Suprapubic skin (tissue), 4 donors: Measurements from ENCODE around the gene FIGN. TPM values are rescaled to one million over a fixed set of nuclear protein-coding genes. Genes with fewer than 3 reads are reported as not detected.

ENCODE experiments used
- DNase-seq, 2 donors: peaks; one replicate each; pipeline ENCODE4 v3.0.0-alpha.2; 2019; ENCODE audit warnings: low spot score in 2 of 2
- H3K27ac ChIP-seq: fragments of 200-600 bp; sonication (generic); one replicate; pipeline ENCODE4 v1.5.1; 2019
- H3K27me3 ChIP-seq: fragments of 200-600 bp; sonication (generic); one replicate; pipeline ENCODE4 v1.5.1; 2019
- H3K36me3 ChIP-seq: fragments of 200-600 bp; sonication (generic); one replicate; pipeline ENCODE4 v1.5.1; 2019
- H3K4me1 ChIP-seq: fragments of 200-600 bp; sonication (generic); one replicate; pipeline ENCODE4 v1.5.1; 2019
- H3K4me3 ChIP-seq: fragments of 200-600 bp; sonication (generic); one replicate; pipeline ENCODE4 v1.5.1; 2019; ENCODE audit warnings: mild to moderate bottlenecking
- H3K9me3 ChIP-seq: fragments of 200-600 bp; sonication (generic); one replicate; pipeline ENCODE4 v1.5.1; 2019
- EP300 ChIP-seq: sonication (generic); formaldehyde crosslinking; IDR thresholded peaks from one replicate; pipeline ENCODE4 v1.6.1; 2017; ENCODE audit warnings: antibody characterized with exemption
- POLR2A ChIP-seq, 2 donors: fragments of 450-650 bp; IDR thresholded peaks; one replicate each; pipeline ENCODE4 v1.6.1; 2017; ENCODE audit warnings: antibody characterized with exemption in 2 of 2, mild to moderate bottlenecking in 2 of 2, moderate library complexity in 2 of 2
- POLR2AphosphoS5 ChIP-seq, 3 donors: sonication (generic); formaldehyde crosslinking; IDR thresholded peaks; one replicate each; pipeline ENCODE4 v1.6.1; 2017; ENCODE audit warnings: antibody characterized with exemption in 3 of 3
- WGBS: methylation state at CpG from one replicate; pipeline ENCODE4 v1.1.5; 2018; 5-methylcytosine and 5-hydroxymethylcytosine counted together
- total RNA-seq, 4 donors: library from RNA; depleted of rRNA; stranded (reverse); fragments of >200 nt; gene quantifications; one replicate each; pipeline ENCODE4 v1.1.0, GENCODE V29; 2016
- TF ChIP-seq, protein P1 (sequence below), 2 donors: fragments of 200-600 bp in 1 of 2; fragments of 450-650 bp in 1 of 2; sonication (generic) in 1 of 2; IDR thresholded peaks; one replicate each; pipeline ENCODE4 v1.5.1; 2016 to 2019; ENCODE audit warnings: antibody characterized with exemption in 2 of 2, mild to moderate bottlenecking in 1 of 2, moderate library complexity in 1 of 2

FIGN gene
- total RNA-seq, 4 donors from 2014 or later: 1.6 to 2.2 (median 1.9) TPM

DNA sequence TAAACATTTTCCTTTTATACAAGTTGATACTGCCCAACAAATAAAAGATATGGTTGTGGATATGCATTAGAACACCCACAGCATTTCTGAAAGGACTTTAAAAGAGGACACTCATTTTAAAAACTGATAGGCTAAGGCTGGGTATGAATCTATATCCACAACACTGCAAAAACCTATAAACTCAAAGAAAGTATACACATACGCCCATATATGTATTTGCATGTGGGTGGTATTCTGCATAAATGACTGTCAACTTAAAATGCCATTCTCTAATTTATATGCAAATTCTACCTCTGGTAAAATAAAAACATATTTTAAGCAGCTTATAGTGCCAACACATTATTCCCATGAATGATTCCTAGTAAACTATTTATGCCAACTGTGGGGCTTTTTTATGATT, 20.1 kb downstream of the FIGN start:
- Histone ChIP-seq H3K27me3 (no peaks in the 10 kb centered on the region), H3K9me3 (no peaks in the 10 kb centered on the region), H3K27ac (no peak overlapping the region), H3K4me3 (no peak overlapping the region), H3K4me1 (no peaks in the 10 kb centered on the region), H3K36me3 (no peaks in the 10 kb centered on the region)
- TF ChIP-seq, protein P1, sequence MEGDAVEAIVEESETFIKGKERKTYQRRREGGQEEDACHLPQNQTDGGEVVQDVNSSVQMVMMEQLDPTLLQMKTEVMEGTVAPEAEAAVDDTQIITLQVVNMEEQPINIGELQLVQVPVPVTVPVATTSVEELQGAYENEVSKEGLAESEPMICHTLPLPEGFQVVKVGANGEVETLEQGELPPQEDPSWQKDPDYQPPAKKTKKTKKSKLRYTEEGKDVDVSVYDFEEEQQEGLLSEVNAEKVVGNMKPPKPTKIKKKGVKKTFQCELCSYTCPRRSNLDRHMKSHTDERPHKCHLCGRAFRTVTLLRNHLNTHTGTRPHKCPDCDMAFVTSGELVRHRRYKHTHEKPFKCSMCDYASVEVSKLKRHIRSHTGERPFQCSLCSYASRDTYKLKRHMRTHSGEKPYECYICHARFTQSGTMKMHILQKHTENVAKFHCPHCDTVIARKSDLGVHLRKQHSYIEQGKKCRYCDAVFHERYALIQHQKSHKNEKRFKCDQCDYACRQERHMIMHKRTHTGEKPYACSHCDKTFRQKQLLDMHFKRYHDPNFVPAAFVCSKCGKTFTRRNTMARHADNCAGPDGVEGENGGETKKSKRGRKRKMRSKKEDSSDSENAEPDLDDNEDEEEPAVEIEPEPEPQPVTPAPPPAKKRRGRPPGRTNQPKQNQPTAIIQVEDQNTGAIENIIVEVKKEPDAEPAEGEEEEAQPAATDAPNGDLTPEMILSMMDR (IDR thresholded peaks at IDR 0.05): no peak
- TF ChIP-seq EP300: no peak
- no peak for TF ChIP-seq POLR2A (IDR thresholded peaks at IDR 0.05)
- TF ChIP-seq POLR2AphosphoS5 (IDR thresholded peaks at IDR 0.05): no peak
- no peak for DNase-seq
- 69% methylated on average over 1 of the region's 1 CpG for WGBS

DNA sequence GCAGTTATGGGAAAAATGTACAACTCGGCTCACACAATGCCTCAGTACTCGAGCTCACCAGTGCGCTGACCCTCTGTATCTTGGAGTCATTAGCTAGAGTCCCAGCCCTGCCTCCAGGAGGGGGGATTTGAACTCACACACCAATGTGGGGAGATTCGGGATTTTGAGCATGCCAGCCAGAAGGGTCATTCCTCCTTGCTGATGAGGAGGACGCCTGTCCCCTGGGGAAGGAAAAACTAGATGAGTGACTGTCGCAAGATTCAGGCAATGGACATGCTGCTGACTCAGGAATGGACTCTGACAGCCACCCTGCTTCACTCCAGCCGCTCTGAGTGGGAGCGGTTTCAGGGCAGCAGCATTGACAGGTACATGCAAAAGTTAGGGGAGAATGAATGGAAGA, 20.6 kb downstream of the FIGN start:
- Histone ChIP-seq H3K27me3 (no peaks in the 10 kb centered on the region), H3K4me1 (no peaks in the 10 kb centered on the region), H3K36me3 (no peaks in the 10 kb centered on the region), H3K9me3 (no peaks in the 10 kb centered on the region), H3K4me3 (no peak overlapping the region), H3K27ac (no peak overlapping the region)
- WGBS: 83% methylated on average over 8 of the region's 8 CpGs
- DNase-seq: no peak
- TF ChIP-seq POLR2A (IDR thresholded peaks at IDR 0.05) (no peak), POLR2AphosphoS5 (IDR thresholded peaks at IDR 0.05) (no peak)
- TF ChIP-seq, protein P1 (IDR thresholded peaks at IDR 0.05): no peak

DNA sequence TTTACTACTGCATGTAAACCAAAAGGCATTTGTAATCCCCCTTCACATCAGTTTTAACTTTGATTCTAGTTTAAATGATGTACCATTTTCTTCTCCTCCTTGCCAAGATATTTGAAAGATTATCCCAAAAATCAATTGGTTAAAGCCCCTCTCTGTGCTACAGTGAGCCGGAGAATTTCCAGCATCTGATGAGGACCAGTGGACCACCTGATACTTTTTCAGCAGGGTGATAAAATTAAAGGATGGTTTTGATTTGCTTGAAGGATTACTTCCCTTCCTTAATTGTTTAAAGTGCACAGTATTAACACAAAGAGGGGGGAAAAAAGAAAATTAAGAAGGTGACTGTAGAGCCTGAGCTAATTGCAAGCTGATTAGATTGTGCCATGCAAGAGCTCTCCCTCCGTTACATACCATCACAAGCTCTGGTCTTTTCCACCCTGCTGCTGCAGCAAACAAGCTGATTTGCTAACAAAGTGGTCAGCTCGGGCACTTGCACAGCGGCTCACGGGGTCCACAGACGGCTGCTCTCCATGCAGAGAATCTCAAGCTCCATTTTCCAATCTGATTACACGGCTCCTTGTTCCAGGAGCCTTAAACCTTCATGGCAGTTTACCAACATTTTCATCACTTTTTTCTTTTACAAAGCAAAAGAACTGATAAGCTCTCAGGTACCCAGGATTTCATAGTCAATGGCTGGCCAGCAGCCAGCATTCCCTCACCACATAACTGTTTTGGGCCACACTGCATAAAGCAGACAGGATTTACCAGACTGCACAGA, 22.1 kb downstream of the FIGN start:
- Histone ChIP-seq H3K36me3 (no peaks in the 10 kb centered on the region), H3K4me3 (no peak overlapping the region), H3K9me3 (no peaks in the 10 kb centered on the region), H3K27me3 (no peaks in the 10 kb centered on the region), H3K4me1 (no peaks in the 10 kb centered on the region), H3K27ac (no peak overlapping the region)
- WGBS: 85% methylated on average over 7 of the region's 7 CpGs
- no peak for TF ChIP-seq EP300
- TF ChIP-seq, protein P1 (IDR thresholded peaks at IDR 0.05): no peak
- TF ChIP-seq POLR2A (IDR thresholded peaks at IDR 0.05): no peak
- TF ChIP-seq POLR2AphosphoS5 (IDR thresholded peaks at IDR 0.05): no peak
- no peak for DNase-seq

DNA sequence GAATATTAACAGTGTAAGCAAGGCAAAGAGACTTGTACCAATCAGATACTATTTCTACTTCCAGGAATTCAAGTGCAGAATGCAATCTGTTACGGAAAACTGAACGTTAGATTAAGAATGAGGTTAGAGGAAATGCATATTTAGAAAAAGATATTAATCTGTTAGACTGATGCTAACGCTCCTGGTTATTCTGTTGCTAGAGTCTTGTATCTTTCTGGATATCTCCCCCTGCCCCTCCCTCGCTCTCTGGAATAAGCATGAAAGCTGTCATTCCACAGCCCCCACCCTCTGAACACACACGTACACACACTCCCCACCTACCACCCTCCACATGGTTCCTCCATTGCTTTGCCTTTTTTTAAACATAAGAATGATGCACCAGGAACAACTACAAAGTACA, 24.1 kb downstream of the FIGN start:
- TF ChIP-seq, protein P1 (IDR thresholded peaks at IDR 0.05): no peak
- TF ChIP-seq POLR2A (IDR thresholded peaks at IDR 0.05) (no peak), EP300 (no peak), POLR2AphosphoS5 (IDR thresholded peaks at IDR 0.05) (no peak)
- Histone ChIP-seq H3K9me3 (no peaks in the 10 kb centered on the region), H3K4me3 (no peak overlapping the region), H3K36me3 (no peaks in the 10 kb centered on the region), H3K27ac (no peak overlapping the region), H3K4me1 (no peaks in the 10 kb centered on the region), H3K27me3 (no peaks in the 10 kb centered on the region)
- no peak for DNase-seq
- 69% methylated on average over 5 of the region's 5 CpGs for WGBS

DNA sequence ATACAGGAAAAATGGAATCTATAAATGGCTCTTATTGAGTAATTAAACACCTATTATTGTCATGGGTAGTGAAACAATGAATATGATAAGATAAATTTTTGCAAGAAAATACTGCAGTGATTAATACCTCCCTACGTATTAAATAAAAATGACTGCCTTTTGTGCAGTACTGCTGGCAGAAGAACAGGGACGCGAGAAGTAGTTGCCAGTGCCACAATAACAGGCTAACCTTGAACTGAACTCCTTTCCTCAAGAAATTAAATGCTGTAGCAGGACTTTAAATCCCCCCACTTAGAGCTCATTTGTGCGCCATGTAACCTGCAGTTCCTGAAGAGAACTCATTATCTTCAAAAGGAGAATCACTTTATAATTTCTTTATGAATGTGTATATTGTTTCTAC, 24.6 kb downstream of the FIGN start:
- no peaks in the 10 kb centered on the region for H3K27me3 ChIP-seq
- no peaks in the 10 kb centered on the region for H3K36me3 ChIP-seq
- no peaks in the 10 kb centered on the region for H3K9me3 ChIP-seq
- H3K4me3 ChIP-seq: no peak overlapping the region
- no peak overlapping the region for H3K27ac ChIP-seq
- DNase-seq: no peak
- TF ChIP-seq, protein P1 (IDR thresholded peaks at IDR 0.05): no peak
- TF ChIP-seq POLR2A (IDR thresholded peaks at IDR 0.05) (no peak), POLR2AphosphoS5 (IDR thresholded peaks at IDR 0.05) (no peak), EP300 (no peak)
- WGBS: 84% methylated on average over 4 of the region's 4 CpGs
- H3K4me1 ChIP-seq: no peaks in the 10 kb centered on the region
